ENCODE measurements around the gene LIM2.
"Not testable (repeated sequence)": the region's sequence is repeated elsewhere in the genome, so short reads cannot be mapped to it uniquely, and the experiment has no call there.

Gene LIM2, protein sequence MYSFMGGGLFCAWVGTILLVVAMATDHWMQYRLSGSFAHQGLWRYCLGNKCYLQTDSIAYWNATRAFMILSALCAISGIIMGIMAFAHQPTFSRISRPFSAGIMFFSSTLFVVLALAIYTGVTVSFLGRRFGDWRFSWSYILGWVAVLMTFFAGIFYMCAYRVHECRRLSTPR

DNA sequence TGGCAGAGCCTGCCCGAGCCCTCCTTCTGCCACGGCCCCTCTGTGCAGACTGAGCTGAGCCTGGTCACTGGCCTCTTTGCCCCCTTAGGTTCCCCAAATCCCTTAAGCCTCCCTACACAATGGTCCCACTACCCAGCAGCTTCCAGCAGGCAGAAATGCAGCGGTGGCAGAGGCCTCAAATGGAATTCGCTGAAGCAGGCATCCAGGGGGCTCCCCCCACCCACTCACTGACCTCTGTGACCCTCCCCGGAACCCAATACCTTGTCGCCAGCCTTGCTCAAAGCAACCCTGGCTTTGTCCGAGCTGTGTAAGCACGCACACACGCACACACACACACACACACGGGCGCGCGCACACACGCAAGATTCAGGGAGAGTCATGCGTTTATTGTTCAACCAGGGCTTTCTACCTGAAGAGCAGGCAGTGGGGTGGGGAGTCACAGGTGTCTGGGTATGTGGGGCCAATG, at the start of gene LIM2:
Gene LIM2, minus strand, starts transcription at position 51 of the 466 bp plus-strand sequence. CDS start 531 bp downstream, outside the sequence.
- no peak for DNase-seq (ENCODE audit: low read depth)

DNA sequence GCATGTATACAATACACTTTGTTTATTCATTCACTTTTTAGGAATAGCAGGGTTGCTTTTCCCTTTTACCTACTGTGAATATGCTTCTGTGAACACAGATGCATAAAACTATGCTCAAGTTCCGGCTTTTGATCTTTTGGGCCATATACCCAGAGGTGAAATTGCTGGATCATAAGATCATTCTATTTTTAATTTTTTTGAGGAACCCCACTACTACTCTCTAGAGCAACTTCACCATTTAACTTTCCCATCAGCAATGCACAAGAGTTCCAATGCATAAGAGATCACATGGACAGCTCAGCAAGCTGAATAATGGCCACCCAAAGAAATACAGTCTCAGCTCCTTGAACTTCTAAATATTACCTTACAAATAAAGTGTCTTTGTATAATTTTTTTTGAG, 46.7 kb upstream of the LIM2 start:
- no peak for DNase-seq (ENCODE audit: low read depth)

DNA sequence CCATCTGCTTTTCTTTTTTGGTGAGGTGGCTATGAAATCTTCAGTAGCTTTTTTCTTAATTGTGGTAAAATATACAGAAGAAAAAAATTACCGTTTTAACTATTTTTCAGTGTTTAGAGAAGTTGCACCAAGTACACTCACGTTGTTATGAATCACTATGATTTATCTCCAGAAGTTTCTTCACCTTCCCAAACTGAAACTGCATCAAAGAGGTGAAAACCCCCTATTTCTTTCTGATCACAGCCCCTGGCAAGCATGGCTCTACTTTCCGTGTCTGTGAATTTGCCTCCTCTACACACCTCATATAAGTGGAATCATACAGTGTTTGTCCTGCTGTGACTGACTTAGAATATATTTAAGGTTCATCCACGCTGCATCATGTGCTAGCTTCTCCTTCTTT, 45.3 kb upstream of the LIM2 start:
- DNase-seq (ENCODE audit: low read depth): no peak

DNA sequence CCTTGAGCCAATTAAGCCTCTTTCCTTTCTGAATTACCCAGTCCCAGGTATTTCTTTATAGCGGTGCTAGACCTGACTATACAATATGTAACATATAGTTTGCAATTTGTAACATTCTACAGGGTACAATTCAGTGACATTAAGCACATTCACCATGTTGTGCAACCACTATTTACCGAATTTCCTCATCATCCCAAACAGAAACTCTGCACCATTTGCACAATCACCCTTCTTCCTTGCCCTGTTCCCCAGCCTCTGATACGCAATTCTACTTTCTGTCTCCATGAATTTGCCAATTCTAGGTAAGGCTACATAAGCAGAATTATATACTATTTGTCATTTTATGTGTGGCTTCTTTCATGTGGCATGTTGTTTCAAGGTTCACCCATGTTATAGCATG, 43.4 kb upstream of the LIM2 start:
- no peak for DNase-seq (ENCODE audit: low read depth)

DNA sequence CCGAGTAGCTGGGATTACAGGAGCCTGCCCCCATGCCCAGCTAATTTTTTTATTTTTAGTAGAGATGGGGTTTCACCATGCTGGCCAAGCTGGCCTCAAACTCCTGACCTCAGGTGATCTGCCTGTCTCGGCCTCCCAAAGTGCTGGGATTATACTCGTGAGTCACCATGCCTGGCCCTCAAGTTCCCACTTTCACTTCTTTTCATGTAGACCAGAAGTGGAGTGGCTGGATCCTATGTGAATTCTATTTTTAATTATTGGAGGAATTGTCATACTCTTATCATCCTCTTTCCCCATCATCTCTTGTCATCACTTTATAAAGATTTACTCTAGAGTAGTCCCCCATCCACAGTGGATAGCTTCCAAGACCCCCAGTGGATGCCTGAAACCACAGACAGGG, 42.4 kb upstream of the LIM2 start:
- DNase-seq (ENCODE audit: low read depth): no peak

DNA sequence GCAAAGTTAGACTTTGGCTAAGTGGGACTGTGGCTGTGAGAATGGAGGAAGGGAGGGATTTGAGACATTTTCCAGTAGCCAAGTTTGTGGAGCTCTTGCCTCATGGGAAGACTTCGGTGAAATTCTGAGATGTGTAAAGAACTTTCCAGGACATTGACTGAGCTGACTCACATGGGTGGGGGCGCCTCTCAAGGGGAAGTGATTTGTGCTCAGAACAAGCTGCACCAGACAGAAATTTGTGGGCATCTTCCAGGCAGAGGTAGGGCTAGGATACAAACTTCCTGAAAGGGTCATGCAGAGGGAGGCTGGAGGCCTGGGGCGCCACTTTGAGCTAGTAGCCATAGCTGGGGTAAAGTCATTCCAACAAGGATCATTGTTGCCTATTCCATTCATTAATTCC, 39.4 kb upstream of the LIM2 start:
- no peak for DNase-seq (ENCODE audit: low read depth)

DNA sequence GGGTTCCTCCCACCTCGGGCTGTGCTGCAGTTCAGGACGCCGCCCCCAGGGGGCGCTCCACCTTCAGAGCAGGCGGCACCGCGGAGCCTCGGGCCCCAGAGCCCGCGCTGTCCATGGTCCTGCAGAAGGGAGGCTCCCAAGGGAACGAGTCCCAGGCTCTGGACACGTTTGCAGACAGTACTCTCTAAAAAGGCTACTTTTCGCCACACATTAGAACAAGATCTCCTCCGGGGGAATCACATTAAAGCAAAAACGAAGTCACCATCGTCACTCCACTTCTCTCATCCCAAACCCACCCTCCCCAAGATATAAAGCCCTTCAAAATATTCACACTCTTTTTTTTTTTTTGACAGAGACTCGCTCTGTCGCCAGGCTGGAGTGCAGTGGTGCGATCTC, 34.3 kb upstream of the LIM2 start:
- DNase-seq (ENCODE audit: low read depth): peak; percentile 63

DNA sequence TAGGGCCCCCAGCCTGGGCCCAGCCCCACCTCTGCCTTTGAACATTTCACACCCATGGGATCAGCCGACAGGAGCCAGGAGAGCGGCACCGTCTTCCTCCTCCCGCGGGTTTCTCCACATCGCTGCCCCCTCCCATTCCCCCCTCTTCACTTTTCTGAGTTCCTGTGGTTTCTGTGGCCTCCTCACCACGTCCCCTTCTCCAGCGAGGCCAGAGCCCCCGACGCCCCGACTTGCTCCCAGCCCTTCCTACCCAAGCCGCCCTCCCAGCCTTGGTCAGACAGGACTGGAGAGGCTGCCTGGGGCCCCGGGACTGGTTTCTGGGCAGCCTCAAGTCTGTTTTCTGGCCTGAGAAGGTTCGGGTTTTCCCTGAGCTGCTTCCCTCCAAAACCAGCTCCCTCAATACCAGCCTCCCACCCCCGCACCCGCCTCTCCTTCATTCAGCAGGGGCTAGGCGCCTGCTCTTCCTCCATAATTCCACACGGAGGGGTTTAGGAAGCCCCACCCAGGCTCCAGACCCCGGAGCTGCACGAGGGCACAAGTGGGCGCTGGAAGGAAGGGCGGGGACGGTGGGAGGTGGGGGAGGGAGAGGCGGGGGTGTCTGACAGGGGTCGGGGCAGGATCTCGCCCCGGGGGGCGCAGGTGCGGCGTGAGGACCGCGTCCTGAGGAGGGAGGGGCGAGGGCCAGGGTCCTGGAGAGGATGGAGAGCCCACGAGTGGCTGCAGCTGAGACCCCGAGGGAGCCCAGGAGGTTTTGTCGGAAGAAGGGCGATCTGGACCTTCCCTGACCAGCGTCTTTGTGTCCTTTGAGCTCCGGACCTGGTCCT, 33.7 kb upstream of the LIM2 start:
- no peak for DNase-seq (ENCODE audit: low read depth)

DNA sequence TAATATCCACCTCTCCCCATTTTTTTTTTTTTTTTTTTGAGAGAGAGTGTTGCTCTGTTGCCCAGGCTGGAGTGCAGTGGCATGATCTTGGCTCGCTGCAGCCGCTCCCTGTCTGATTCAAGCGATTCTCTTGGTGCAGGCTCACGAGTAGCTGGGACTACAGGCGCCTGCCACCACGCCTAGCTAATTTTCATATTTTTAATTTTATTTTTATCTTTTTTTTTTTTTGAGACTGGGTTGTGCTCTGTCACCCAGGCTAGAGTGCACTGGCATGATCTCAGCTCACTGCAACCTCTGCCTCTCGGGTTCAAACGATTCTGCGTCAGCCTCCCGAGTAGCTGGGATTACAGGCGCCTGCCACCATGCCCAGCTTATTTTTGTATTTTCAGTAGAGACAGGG, 32.7 kb upstream of the LIM2 start:
- DNase-seq (ENCODE audit: low read depth): not testable (repeated sequence)

DNA sequence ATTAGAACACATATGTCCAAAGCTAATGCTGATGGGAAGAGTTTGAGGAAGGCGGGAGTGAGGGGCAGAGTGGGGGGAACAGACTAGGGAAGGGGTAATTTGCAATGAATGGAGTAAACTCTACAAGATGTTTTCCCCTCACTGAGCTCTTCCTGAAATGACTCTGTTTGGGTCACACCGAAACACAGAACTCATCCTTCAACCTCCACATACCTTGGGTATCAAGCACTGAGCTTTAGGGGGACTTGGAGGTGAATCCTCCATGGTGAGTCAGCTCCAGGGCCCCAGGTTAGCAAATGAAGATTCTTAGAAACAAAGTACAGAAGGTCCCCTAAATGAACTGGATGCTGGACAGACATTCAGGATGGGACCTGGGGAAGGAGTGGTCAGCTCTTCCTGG, 30.9 kb upstream of the LIM2 start:
- no peak for DNase-seq (ENCODE audit: low read depth)

DNA sequence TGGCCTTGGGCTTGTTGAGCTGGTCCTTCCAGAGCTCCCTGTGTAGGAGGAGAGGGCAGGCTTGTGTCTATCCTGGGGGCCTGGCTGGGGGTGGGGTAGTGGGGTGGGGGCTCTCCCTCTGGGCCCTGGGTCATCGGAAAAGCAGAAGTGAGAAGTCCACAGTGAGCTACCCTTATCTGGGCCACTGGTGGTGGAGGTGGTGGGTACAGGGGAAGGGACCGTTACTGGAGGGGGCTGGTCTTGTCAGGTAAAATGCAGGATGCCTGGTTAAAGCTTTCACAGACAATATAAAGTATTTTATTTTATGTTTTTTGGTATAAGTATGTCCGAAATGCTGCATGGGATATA, 30.0 kb upstream of the LIM2 start:
- DNase-seq (ENCODE audit: low read depth): no peak

DNA sequence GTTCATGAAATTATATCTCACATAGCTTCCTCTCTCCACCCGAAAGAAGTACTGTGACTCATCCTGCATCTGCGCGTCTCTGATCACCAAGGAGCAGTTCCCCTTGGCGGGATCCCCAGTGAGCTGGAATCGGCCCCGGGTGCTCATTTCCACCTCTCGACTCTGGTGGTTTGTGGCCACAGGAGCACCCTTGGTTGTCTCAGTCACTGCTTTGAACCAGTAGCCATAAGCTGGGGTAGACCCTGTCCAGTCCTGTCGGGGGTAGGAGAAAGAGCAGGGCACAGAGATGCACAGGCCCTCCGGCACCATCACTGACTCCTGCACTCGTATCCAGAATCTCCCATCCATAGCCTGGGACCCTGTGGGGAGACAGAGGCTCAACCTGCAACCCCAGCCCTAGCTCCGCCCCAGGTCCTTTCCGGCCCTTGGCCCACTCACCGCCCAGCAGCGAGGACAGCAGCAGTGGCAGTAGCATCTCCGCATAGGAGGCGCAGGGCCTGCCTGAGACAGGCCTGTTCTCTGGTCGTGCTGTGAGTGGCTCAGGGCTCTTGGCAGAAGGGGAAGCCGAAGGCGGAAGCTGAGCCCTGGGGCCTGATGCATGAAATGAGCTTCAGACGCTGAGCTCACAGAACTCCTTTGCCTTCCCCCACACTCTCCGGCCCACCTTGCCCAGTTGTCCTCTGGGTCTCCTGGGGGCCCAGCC, 29.5 kb upstream of the LIM2 start, which contains the start of gene SIGLEC10:
Gene SIGLEC10, minus strand, starts transcription at position 536 of the 703 bp plus-strand sequence. Its CDS starts 61 bp downstream, at position 475.
- no peak for DNase-seq (ENCODE audit: low read depth)

DNA sequence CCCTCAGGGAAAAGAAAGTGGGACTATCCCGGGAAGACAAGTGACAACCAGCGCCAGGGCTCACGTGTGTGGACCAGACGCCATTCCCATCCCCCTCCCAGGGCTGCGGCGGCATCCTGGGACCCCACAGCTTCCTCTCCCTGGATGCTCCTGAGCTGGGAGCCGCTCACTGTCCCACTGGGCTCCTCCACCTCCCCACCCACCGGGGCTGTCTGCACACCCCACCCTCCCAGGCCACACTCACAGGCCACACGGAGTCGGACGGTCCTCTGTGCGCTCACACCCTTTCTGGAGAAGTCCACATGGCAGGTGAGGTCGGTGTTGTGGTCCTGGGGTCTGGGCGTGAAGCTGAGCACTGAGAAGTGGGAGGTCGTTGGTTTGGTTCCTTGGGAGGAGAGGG, 28.6 kb upstream of the LIM2 start:
- DNase-seq (ENCODE audit: low read depth): not testable (repeated sequence)

DNA sequence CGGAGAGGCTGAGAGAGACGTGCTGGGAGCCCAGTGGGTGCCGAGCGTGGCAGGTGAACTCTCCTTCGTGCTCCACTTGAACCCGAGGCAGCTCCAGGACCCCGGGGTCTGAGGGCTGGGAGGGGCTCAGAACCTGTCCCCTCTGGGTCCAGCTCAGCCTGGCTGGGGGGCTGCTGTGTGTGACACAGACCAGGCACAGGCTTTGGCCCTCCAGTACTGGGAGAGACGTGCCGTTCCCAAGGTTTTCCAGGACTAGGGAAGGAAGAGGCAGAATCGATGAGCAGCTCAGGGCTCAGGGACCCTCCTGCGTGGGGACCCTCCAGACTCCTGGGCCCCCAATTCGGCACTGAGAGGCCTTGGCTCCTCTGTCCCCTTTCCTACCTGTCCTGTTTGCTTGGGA, 27.4 kb upstream of the LIM2 start:
- DNase-seq (ENCODE audit: low read depth): no peak

DNA sequence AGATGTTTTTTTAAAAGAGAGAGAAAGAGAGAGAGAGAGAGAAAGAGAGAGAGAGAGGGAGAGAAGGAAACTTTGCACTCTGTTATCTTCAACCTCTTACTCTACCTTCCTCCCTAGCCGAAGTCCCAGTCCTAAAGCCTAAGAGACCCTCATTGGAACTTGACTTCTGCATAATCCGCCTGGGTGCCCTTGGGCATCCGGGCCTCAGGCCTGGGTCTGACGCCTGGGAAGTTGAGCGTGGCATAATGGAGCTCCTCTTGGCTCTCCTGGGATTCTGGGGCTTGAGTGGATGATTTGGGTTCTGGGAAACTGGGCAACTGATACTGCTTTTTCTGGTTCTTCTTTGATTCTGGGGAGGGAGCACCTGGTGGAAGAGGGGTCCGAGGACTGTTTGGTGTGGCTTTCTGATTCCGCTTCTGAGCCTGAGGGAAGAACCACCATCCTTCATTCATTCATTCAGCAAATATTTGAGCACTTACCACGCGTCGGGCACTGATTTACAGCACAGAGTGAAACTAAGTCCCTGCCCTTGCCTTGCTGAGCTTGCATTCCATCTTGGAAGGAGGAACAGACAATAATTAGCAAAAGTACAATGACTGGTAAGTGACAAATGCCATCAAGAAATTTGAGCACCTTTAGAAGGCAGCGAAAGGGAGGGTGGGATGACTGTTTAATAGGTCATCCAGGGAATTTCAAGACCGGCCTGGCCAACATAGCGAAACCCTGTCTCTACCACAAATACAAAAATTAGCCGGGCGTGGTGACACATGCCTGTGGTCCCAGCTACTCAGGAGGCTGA, 23.4 kb upstream of the LIM2 start:
- no peak for DNase-seq (ENCODE audit: low read depth)

DNA sequence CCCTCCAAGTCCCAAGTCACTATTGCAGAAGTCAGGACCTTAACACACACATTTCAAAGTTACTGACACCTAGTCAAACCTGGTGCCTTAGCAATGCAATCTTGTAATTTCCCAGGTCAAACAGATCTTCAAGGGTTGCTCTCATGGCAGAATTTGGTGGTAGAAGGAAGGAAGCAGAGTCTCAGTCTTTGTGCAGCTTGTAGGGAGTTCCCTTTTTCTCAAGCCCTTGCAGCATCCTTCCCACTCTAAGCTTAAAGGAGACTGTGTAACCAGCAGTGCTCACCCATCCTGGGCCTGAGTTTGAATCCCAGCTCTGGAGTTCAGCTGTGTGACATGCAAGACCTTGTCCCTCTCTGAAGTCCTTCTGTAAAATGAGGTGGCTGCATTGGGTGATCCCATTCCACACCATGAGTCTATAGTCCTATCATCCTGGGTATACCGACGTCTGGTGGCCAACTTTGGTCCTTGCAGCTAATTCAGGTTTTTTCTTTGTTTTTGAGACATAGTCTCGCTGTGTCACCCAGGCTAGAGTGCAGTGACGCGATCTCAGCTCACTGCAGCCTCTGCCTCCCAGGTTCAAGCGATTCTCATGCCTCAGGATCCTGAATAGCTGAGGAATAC, 19.8 kb upstream of the LIM2 start:
- peak; percentile 34 for DNase-seq (ENCODE audit: low read depth)

DNA sequence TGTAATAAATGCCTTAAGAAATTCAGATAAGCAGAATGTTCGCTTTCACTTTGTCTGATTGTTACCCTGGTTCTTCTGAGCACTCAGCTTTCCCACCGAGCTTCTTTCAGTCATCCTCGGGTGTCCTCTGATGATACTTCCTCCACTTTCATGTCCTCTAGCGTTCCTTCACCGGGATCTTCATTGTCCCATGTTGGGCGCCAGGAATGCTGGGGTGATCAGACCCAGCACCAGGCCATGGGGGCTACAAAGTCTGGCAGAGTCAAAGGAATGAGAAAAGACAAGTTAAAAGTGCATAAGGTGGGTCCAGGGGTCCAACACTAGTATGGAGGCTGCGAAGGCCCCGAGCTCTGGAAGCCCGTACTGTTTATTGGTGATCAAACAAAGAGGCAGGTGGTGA, 14.3 kb upstream of the LIM2 start:
- DNase-seq (ENCODE audit: low read depth): no peak

DNA sequence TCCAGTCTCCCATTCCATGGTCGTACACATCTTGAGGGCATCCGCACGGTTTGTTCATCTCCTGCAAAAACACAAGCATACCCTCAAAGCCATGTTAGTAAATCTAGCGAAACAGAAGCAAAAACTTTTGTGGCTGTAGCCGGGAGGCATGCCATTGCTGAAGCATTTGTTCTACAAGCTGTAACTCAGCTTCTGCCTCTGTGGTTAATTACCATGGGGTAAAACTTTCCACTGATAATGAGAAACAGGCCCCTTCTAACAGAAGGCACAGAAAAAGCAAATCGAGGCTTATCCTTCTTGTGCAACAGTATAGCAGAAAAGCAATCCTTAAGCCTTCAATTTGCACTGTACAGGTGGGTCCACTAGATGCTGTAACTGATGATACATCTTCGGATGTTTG, 12.2 kb upstream of the LIM2 start:
- DNase-seq (ENCODE audit: low read depth): not testable (repeated sequence)

DNA sequence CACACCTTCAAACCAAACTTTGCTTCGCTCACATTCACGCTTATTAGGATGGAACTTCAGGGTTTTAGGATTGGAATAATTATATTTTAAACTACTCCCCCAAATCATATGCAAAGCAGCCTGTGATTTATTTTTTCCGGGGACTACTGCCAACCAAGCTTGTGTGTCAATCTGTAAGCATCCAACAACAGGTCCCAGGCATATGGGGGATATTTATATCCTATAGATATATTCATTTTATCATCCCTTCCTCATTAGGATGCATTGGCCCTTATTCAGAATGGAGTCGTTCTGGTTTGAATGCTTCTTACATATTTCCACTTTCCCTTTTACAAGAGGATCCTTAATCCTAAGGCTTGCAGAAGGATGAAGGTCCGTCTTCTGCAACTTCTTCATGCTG, 11.5 kb upstream of the LIM2 start:
- DNase-seq (ENCODE audit: low read depth): no peak

DNA sequence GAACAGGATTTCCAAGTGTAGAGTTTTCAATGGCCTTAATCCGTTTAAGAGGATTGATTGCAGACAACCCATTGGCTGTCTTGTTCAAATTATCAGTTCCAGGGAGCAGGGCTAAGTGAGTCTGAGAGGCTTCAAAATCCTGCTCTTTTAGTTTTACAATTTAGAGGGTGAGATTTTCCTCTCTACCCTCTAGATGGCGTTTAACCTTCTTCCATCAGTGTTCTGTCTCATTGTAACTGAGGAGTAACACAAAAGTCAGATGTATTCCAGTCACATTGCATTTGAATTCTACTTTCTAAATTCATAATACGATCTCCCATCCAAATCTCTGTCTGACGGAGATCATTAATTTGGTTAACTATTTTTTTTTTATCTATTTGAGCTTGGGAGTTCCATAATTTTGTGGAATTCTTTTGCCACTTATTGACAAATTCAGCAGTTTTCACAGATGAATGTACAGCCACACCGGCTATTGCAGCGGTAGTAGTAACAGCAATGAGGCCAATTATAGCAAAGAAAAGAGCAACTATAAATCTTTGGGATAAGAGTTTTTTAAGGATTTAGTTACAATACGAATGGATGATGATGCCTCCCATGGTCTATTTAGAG, 10.4 kb upstream of the LIM2 start:
- DNase-seq (ENCODE audit: low read depth): peak; percentile 42

DNA sequence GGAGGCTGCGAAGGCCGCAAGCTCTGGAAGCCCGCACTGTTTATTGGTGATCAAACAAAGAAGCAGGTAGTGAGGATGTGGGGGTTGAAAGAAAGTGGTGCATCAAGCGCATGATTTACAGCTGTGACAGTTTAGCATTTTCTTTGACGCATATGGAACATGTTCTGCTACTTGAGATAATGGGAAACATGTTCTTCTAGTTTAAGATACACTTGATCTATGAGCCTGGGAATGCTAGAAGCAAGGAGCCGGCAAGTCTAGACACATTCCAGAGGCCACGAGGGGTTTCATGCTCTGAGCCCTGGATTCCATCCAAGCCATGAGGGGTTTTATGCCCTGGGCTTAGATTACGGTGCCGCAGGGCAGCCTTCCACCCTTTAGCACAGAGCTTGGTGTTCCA, 9.7 kb upstream of the LIM2 start:
- peak; percentile 19 for DNase-seq (ENCODE audit: low read depth)

Data from EH (cell line).